HG03064 (cell line): ENCODE data around the gene ASB3.
"Not testable (repeated sequence)": the region's sequence is repeated elsewhere in the genome, so short reads cannot be mapped to it uniquely, and the experiment has no call there.

Experiments
- ATAC-seq: cut with Tn5 transposase; IDR thresholded peaks from one replicate; pipeline ENCODE4 v1.9.1; 2021; ENCODE audit warnings: low read depth; ENCODE audit not compliant: unreplicated experiment

ASB3 gene

DNA sequence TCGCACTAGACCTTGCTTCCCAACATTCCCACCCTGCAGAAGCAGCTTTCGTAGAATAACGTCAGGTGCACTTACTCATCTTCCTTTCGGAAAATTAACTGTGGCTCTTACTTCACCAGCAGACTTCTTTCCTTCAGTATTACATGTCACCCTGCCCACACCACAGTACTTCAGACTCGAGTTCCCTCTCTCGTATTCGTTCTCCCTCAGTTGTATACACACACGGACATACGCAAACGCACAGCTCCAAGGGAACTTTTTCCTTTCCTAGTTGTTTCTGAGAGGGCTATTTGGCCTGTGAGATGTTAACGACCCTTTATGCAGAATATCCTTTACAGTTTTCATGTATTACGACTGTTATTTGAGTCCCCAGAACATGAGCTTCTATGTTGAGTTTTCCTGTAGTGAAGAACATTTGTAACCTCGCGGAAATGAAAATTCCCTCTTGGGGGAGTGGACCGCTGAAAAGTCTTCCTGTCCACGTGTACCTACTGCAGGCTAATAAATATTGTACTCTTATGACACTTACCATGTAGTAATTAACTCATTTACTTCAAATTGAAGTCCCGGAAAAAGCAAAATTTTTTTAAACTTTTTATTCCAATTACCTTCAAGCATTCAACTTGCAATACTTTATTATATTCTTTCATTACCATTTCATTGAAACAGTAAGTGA lies 999 bp upstream of the ASB3 start:
- no peak for ATAC-seq

DNA sequence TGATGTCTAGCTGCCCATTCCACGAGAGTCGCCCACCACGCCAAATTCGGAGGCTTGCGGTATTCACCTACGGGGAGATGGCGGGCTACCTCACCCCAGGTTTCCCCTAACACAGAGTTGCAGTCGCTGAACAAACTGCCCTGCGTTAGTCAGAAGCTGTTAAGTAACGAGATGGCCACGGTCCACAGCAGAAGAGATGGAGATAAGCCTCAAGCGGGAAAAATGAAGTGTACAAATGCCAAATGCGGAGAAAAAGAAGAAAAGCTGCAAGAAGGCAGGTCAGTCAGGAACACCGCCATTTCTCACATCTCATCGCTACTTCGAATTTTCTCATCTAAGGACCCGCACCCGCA lies 425 bp downstream of the ASB3 start:
- no peak for ATAC-seq

DNA sequence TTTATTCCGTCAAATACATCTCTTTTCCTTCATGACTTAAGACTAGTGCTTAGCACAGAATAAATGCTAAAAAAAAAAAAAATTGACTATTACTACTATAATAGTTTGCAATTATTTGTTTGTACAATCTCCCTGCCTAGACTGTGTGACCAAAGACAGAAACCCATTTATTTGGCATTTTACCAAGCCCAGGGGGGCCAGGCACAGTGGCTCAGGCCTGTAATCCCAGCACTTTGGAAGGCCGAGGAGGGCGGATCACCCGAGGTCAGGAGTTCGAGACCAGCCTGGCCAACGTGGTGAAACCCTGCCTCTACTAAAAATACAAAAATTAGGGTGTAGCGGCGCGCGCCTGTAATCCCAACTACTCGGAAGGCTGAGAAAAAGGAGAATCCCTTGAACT lies 1.4 kb downstream of the ASB3 start:
- ATAC-seq = no peak

DNA sequence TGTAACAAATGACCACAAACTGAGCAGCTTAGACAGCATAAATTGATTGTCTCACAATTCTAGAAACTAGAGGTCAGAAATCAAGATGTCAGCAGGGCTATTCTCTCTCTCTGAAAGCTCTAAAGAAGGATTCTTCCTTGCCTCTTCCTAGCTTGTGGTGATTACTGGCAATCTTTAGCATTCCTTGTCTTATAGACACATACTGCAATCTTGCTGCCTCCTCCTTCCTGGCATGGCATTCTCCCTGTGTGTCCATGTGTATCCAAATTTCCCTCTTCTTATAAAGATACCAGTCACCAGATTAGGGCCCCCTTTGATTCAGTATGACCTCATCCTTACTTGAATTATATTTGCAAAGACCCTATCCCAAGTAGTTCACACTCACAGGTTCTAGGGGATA lies 2.3 kb downstream of the ASB3 start:
- no peak for ATAC-seq

DNA sequence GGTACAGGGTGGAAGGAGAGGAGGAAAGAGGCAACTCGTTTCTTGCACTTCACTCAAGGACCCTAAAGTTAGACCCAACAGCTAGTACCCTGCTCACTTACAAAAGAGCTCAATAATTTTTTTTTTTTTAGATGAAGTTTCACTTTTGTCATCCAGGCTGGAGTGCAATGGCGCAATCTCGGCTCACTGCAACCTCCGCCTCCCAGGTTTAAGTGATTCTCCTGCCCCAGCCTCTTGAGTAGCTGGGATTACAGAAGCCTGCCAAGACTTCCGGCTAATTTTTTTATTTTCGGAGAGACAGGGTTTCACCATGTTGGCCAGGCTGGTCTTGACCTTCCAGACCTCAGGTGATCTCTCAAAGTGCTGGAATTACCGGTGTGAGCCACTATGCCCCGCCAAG lies 4.1 kb downstream of the ASB3 start:
- ATAC-seq = no peak

DNA sequence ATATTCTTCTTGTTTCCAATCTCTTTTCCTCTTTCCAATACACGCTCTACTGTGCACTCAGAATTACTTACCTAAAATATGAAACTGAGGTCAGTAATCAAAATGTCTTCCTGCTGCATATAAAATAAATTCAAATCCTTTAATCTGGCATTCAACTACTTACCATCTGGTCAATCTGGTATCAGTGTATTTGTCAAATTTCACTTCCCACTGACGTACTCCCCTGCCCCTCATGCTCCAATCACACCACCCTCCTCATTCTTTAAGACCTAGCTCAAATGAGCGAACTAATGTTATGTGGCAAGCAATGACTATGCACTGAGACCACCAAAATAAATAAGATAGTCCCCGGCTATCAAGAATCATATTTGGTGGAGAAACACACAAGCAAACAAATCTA lies 6.7 kb downstream of the ASB3 start:
- ATAC-seq = no peak

DNA sequence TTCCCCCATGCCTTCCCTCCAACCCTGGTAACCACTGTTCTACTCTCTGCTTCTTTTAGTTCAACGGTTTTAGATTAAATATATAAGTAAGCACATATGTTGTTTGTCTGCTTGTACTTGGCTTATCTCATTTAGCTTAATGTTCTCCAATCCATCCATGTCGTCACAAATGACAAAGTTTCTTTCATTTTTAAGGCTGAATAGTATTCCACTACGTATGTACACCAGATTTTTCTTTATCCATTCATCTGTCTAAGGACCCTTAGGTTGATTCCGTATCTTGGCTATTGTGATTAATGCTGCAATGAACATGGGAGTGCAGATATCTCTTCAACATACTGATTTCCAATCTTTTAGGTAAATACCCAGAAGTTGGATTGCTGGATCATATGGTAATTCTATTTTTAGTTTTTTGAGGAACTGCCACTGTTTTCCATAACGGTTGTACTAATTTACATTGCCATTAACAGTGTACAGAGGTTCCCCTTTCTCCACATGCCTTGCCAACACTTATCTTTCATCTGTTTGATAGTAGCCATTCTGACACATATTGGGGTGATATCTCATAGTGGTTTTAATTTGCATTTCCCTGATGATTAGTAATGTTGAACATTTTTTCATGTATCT lies 8.1 kb downstream of the ASB3 start:
- ATAC-seq = no peak

DNA sequence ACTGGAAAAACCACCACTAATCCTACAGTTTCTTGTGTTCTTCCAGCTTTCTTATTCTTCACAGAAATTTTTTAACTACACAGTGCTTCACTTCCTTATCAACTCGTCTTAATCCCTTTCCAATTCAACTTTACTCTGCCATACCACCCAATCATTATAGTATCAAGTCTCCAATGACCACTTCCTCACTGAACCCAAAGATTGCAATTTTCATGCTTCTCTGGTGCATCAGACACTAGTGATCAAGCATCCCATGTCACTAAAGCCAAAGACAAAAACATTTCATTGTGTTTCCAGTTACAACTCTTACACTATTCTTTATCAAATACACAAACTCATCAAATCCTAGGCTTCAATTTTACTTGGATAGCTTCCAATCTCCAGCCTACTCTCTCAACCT lies 9.6 kb downstream of the ASB3 start:
- ATAC-seq = no peak

DNA sequence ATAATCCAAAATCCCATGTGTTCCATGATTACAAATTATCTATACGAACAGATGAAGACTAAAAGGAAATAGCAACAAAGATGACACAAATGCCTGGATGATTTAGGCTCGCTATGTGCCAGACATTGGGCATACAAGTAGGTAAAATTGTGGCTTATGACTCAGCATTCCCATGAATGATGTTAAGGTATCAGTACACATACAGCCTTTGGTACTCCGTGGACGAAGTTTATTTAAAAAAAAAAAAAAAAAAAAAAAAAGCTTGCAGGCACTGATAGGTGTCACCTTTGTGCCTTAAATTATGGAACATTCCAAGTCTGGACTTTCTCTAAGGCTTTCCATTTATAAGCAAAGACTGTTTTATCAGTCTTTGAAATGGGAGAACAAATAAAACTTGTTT lies 16.5 kb downstream of the ASB3 start:
- ATAC-seq = no peak

DNA sequence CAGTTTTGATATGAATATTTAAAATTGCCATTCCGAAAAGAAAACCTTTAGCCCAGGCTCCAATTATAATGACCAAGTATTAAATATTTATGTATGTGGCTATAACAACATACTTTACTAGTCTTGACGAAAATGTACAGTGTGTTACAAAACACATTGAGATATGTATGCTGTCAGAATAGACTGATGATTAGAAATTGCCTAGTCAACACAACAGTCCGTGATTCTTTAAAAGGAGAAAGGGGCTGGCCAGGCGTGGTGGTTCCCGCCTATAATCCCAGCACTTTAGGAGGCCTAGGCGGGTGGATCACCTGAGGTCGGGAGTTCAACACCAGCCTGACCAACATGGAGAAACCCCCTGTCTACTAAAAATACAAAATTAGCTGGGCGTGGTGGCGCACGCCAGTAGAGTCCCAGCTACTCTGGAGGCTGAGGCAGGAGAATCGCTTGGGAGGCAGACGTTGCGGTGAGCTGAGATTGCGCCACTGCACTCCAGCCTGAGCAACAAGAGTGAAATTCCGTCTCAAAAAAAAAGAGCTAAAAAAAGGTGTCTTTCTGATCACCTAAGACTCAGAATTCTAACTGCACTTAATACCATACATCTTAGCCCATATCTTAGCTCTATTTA lies 17.3 kb downstream of the ASB3 start:
- no peak for ATAC-seq

DNA sequence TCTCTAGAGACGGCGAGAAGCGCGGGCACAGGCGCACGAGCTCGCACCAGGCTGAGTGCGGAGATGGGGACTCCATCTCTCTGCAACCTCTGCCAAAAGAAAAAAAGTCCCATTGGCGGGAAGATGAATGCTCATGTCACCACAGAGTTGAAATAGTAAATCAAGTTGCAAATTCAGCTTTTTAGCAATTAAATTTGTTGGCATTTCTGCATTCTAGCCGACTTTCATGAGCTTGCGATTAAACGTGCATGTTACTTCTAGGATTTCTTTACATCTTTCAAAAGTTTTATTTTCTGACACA lies 18.6 kb downstream of the ASB3 start:
- peak; percentile 52 for ATAC-seq

DNA sequence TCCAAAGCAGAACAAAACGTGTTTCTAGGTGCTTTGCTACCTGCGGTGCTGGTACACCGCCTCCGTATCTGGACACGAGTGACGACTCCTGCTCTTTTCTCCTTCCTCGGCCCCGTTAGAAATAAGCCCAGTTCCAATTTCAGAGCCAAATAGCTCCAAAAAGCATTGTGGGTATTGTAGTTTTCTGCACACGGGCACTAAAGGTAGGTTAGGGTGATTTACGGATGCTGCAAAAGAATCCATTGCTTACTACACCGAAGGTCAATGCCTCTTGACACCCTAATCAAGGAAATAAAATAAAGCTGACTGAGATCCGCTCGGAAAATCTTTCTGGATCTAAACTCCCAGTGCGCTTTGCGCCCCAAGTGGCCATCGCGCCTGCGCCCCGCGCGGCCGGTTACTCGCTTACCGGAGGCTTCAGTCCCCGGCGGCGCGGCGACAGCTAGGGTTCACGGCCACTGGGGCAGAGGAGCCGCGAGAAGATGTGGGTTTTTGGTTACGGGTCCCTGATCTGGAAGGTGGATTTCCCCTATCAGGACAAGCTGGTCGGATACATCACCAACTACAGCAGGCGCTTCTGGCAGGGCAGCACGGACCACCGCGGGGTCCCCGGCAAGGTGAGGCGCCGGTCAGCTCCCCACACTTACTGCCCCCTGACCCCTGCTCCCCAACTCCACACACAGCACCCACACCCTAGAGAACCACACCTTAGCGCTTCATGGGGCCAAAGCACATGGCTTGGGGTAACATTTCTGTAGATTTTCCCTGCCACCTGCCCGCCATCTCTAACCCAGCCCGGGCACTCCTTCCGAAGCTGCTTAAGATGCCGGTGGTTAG lies 19.1 kb downstream of the ASB3 start, which contains the start of gene CHAC2:
CHAC2 (plus strand) TSS at position 400 of the 837 bp plus-strand sequence; CDS start at position 483, 83 bp downstream.
- peak; percentile 93 for ATAC-seq

DNA sequence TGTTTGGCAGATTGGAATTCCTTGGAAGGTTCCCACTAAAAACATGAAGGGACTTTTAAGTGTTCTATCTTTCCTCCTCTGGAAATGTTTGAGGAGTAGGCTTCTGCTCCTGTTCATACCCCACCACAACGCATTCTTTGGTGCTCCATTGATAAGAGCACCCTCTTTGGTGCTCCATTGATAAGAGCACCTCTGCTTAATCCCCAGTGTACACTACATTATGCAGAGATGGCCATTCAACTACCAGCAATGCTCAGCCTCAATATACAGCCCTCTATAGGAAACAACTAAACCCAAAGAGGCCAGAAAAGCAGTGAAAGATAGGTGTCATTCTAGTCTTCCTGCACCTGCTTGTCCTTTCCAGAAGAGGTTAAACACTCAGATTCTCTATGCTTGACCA lies 21.0 kb downstream of the ASB3 start:
- ATAC-seq = no peak

DNA sequence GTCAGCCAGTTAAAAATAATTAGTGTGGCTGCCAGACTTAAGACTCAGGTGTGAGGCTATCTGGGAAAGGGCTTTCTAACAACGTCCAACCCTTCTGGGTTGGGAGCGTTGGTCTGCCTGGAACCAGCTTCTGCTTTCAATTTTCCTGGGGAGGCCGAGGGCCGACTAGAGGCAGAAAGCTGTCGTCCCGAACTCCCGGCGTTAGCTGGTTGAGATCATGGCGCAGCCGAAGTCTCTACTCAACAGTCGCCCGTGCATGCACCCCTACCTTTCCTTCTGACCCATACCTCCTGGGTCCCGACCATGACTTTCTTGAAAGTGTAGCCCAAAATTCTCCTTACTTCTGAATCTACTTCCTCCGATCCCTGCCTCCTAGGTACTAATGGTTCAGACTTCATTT lies 29.5 kb downstream of the ASB3 start:
- not testable (repeated sequence) for ATAC-seq

DNA sequence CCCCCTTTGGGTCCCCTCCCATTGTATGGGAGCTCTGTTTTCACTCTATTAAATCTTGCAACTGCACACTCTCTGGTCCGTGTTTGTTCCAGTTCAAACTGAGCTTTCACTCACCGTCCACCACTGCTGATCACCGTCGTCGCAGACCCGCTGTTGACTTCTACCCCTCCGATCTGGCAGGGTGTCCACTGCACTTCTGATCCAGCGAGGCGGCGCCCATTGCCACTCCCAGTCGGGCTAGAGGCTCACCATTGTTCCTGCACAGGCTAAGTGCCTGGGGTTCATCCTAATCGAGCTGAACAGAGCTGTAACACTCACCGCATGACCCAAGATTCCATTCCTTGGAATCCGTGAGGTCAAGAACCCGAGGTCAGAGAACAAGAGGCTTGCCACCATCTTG lies 30.1 kb downstream of the ASB3 start:
- no peak for ATAC-seq

DNA sequence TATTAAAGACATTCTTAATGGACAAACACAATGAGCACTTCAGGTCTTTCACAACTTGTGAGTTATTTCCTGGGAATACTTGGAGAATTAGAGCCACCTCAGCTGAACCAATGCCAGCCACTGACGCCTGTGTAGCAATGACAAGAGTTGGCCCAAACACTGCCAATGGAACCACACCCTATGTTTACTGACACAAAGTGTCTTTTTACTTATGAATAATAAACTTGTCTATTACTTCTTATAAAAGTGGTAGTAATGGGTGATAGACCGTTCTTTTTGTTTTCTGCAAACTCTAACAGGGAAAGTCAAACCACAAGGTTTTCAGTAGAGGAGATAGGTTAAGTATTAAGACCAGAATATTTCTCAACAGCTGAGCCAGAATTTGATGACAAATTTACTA lies 31.6 kb downstream of the ASB3 start:
- ATAC-seq = no peak

DNA sequence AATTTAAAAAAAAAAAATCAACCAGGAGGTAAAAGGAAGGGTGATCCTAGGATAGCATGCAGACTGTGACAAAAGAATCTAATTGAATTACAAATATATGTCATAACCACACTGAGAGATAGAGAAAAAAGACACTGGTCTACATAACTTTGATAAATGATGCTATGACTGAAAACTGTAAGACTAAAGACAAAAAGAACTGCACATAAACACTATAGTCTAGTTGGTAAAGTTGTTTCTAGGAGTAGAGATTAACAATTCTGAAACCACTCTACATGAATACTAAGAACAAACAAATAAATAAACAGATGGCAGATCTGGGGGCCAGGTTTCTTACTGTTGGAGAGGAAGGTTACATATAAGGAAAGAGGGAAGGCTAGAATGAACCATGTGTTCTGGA lies 33.7 kb downstream of the ASB3 start:
- no peak for ATAC-seq

DNA sequence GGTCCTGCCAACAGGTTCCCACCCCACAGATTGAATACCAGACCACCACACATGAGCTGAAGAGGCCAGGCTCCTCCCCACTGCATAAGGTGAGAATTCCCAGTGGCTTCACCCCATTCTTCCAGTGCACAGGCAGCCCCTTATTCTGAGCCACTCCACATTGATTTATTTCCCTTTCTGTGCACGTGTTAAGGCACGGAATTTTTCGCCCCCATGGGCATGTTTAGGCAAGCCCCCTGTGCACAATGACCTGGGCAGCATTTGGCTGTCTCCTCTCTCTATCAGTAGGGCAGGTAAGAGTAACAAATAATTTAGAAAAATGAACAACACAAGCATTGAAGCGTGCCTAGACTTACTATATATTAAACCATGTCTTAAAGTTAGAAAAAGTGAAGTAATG lies 34.4 kb downstream of the ASB3 start:
- ATAC-seq = no peak

DNA sequence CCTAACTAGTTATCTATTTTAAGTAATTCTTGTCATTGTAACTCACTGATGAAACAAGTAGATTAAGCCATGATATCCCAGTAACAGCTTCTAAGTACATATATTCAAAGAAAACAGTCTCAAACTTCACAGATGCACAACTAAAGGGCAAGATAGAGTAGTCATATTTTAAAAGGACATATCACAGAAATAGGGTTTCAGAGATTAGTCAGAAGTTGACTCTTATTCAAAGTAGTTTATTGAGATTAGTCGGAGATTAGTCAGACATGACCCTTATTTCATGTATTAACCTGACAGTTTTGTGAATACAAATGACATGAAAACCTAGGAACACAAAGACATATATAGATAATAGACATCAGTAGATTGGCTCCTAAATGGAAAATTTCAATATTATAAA lies 35.0 kb downstream of the ASB3 start:
- peak; percentile 83 for ATAC-seq

DNA sequence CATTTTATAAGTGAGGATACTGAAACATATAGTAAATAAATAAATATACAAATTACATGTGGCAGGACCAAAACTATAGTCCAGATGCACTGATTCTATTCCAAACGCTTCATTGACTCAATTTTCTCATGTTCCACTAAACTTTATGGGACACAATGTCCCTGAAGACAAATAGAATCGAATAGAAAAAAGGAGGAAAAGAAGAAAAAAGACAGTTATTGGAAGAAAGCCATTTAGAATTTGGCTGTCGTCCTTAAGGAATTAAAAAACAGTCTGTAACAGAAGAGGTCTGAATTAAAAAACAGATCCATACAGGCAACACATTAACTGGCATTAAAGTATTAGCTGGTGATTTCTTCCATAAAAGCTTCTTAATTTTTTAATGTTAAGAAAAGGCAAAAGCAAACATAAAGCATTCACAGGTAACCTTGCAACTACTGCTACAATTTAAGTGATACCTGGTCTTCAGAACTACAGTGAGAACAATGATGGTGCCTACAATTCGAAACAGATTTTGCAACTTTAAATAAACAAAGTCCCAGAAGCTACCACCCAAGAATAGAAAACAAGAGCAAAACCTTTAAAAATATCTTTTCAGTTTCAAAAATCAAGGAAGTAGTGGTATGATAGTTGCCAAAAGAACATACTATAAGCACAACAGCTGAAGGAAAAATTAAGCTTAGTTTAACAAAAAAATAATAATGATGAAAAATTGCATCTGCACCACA lies 36.5 kb downstream of the ASB3 start:
- ATAC-seq = no peak
